ENCODE measurements around the gene PLSCR1.

PLSCR1 gene

GRCh38 chr3:146470425-146470990 lies 73.9 kb downstream of the PLSCR1 start:
- DNase-seq, result no peak

- peak; percentile 33 for DNase-seq
Measured at GRCh38 chr3:146469150-146470017, 75.0 kb downstream of the PLSCR1 start, which contains the start of gene PLSCR2. Gene PLSCR2 (minus strand): TSS chr3:146469561. CDS start chr3:146459904, 9,657 bp downstream.

GRCh38 chr3:146468671-146469149 lies 75.7 kb downstream of the PLSCR1 start:
- DNase-seq, result no peak

GRCh38 chr3:146468234-146468633 lies 76.2 kb downstream of the PLSCR1 start:
- no peak for DNase-seq

GRCh38 chr3:146466604-146467003 lies 77.8 kb downstream of the PLSCR1 start:
- DNase-seq, result no peak

GRCh38 chr3:146465693-146466465 lies 78.5 kb downstream of the PLSCR1 start:
- DNase-seq, result no peak
